HG03045 (cell line): ENCODE data around the gene STAC3.

ENCODE experiments used
- ATAC-seq: cut with Tn5 transposase; IDR thresholded peaks from one replicate; pipeline ENCODE4 v1.9.1; 2021; ENCODE audit warnings: mild to moderate bottlenecking, moderate library complexity; ENCODE audit not compliant: unreplicated experiment

Gene STAC3

GRCh38 chr12:57212701-57213057 is 38.3 kb downstream of the STAC3 start:
- ATAC-seq, result no peak

GRCh38 chr12:57211791-57212700 is 38.9 kb downstream of the STAC3 start:
- no peak for ATAC-seq

- ATAC-seq, result no peak
Observed at GRCh38 chr12:57210926-57211692, 39.9 kb downstream of the STAC3 start.

- ATAC-seq, result no peak
Observed at GRCh38 chr12:57210461-57210860, 40.5 kb downstream of the STAC3 start.

GRCh38 chr12:57209916-57210315 is 41.1 kb downstream of the STAC3 start:
- ATAC-seq, result no peak

- ATAC-seq, result no peak
Observed at GRCh38 chr12:57208631-57209282, 42.2 kb downstream of the STAC3 start.

- ATAC-seq, result no peak
Observed at GRCh38 chr12:57207731-57208630, 43.0 kb downstream of the STAC3 start.

- ATAC-seq, result no peak
Observed at GRCh38 chr12:57205931-57206330, 45.1 kb downstream of the STAC3 start.

- no peak for ATAC-seq
Observed at GRCh38 chr12:57205186-57205585, 45.8 kb downstream of the STAC3 start.

GRCh38 chr12:57204454-57204853 is 46.5 kb downstream of the STAC3 start:
- no peak for ATAC-seq

- no peak for ATAC-seq
Observed at GRCh38 chr12:57203791-57204190, 47.2 kb downstream of the STAC3 start.

- no peak for ATAC-seq
Observed at GRCh38 chr12:57203201-57203600, 47.8 kb downstream of the STAC3 start.

- ATAC-seq, result no peak
Observed at GRCh38 chr12:57202321-57202720, 48.7 kb downstream of the STAC3 start.

- ATAC-seq, result no peak
Observed at GRCh38 chr12:57201631-57202030, 49.4 kb downstream of the STAC3 start.

- ATAC-seq, result no peak
Observed at GRCh38 chr12:57201219-57201618, 49.8 kb downstream of the STAC3 start.

- ATAC-seq, result no peak
Observed at GRCh38 chr12:57200497-57200896, 50.5 kb downstream of the STAC3 start.

- ATAC-seq, result no peak
Observed at GRCh38 chr12:57199191-57199590, 51.8 kb downstream of the STAC3 start.

GRCh38 chr12:57198329-57198728 is 52.7 kb downstream of the STAC3 start:
- no peak for ATAC-seq

- ATAC-seq, result no peak
Observed at GRCh38 chr12:57196956-57197355, 54.0 kb downstream of the STAC3 start.

GRCh38 chr12:57196439-57196838 is 54.5 kb downstream of the STAC3 start:
- no peak for ATAC-seq
